T-helper 1 cell treated with Interleukin-12 subunit alpha and Interleukin-12 subunit beta and Interleukin-4 antibody, amounts not matched to agents 30 μg/mL and 1 μg/mL, for 36 hours (primary cell): ENCODE measurements around the gene MYT1.

ENCODE experiments used
- H3K27ac Mint-ChIP-seq: one replicate; pipeline ENCODE4 v1.8.0; 2021; ENCODE audit warnings: mild to moderate bottlenecking, mixed read lengths
- H3K27me3 Mint-ChIP-seq: one replicate; pipeline ENCODE4 v1.8.0; 2021; ENCODE audit warnings: low read depth, mixed read lengths
- H3K36me3 Mint-ChIP-seq: one replicate; pipeline ENCODE4 v1.8.0; 2021; ENCODE audit warnings: low read depth, mixed read lengths
- H3K4me1 Mint-ChIP-seq: one replicate; pipeline ENCODE4 v1.8.0; 2021; ENCODE audit warnings: low read depth, mixed read lengths
- H3K4me3 Mint-ChIP-seq: one replicate; pipeline ENCODE4 v1.8.0; 2021; ENCODE audit warnings: mild to moderate bottlenecking, moderate library complexity, mixed read lengths
- H3K9me3 Mint-ChIP-seq: one replicate; pipeline ENCODE4 v1.8.0; 2021; ENCODE audit warnings: mixed read lengths

The MYT1 gene

GRCh38 chr20:64247307-64247618 is 83.0 kb downstream of the MYT1 start:
- Mint-ChIP-seq H3K27me3 (peaks cover 36% of the 10 kb centered on the region), H3K4me3 (no peak overlapping the region), H3K36me3 (no peaks in the 10 kb centered on the region), H3K4me1 (no peaks in the 10 kb centered on the region), H3K27ac (no peak overlapping the region), H3K9me3 (no peaks in the 10 kb centered on the region)

- H3K9me3 Mint-ChIP-seq, result no peaks in the 10 kb centered on the region
- H3K27me3 Mint-ChIP-seq, result peaks cover 38% of the 10 kb centered on the region
- H3K27ac Mint-ChIP-seq, result no peak overlapping the region
- no peaks in the 10 kb centered on the region for H3K4me1 Mint-ChIP-seq
- H3K4me3 Mint-ChIP-seq, result no peak overlapping the region
- H3K36me3 Mint-ChIP-seq, result no peaks in the 10 kb centered on the region
Observed at GRCh38 chr20:64247970-64248841, 84.0 kb downstream of the MYT1 start.

- peaks cover 8% of the 10 kb centered on the region for H3K4me1 Mint-ChIP-seq
- H3K27ac Mint-ChIP-seq, result no peak overlapping the region
- H3K4me3 Mint-ChIP-seq, result no peak overlapping the region
- peaks cover 30% of the 10 kb centered on the region for H3K27me3 Mint-ChIP-seq
- no peaks in the 10 kb centered on the region for H3K9me3 Mint-ChIP-seq
- no peaks in the 10 kb centered on the region for H3K36me3 Mint-ChIP-seq
Observed at GRCh38 chr20:64250027-64250426, 85.8 kb downstream of the MYT1 start.

GRCh38 chr20:64253000-64253383 is 88.7 kb downstream of the MYT1 start:
- H3K4me3 Mint-ChIP-seq, result no peak overlapping the region
- H3K4me1 Mint-ChIP-seq, result peaks cover 27% of the 10 kb centered on the region
- peaks cover 23% of the 10 kb centered on the region for H3K27me3 Mint-ChIP-seq
- H3K9me3 Mint-ChIP-seq, result no peaks in the 10 kb centered on the region
- no peak overlapping the region for H3K27ac Mint-ChIP-seq
- peaks cover 4% of the 10 kb centered on the region for H3K36me3 Mint-ChIP-seq

- H3K27me3 Mint-ChIP-seq, result peaks cover 23% of the 10 kb centered on the region
- H3K36me3 Mint-ChIP-seq, result peaks cover 4% of the 10 kb centered on the region
- H3K4me3 Mint-ChIP-seq, result no peak overlapping the region
- peaks cover 31% of the 10 kb centered on the region for H3K4me1 Mint-ChIP-seq
- no peak overlapping the region for H3K27ac Mint-ChIP-seq
- no peaks in the 10 kb centered on the region for H3K9me3 Mint-ChIP-seq
Observed at GRCh38 chr20:64253443-64253842, 89.2 kb downstream of the MYT1 start.

- Mint-ChIP-seq H3K4me1 (peaks cover 38% of the 10 kb centered on the region), H3K27me3 (peaks cover 23% of the 10 kb centered on the region), H3K9me3 (no peaks in the 10 kb centered on the region), H3K27ac (peak overlapping the region; percentile 79), H3K4me3 (peak overlapping the region; percentile 80), H3K36me3 (peaks cover 8% of the 10 kb centered on the region)
Observed at GRCh38 chr20:64254156-64254555, 89.9 kb downstream of the MYT1 start.

GRCh38 chr20:64254571-64255360 is 90.5 kb downstream of the MYT1 start:
- Mint-ChIP-seq H3K27ac (peak overlapping the region; percentile 79), H3K4me1 (peaks cover 38% of the 10 kb centered on the region), H3K9me3 (no peaks in the 10 kb centered on the region)

GRCh38 chr20:64255361-64256281 is 91.4 kb downstream of the MYT1 start, which contains the start of gene PCMTD2:
TSS of gene PCMTD2 (plus strand) at chr20:64255748. CDS start at chr20:64259966, 4,218 bp downstream.
- H3K9me3 Mint-ChIP-seq, result no peaks in the 10 kb centered on the region
- peaks cover 44% of the 10 kb centered on the region for H3K4me1 Mint-ChIP-seq
- H3K27me3 Mint-ChIP-seq, result peaks cover 14% of the 10 kb centered on the region
- peak within 1 kb of the TSS; percentile 90 for H3K4me3 Mint-ChIP-seq
- H3K27ac Mint-ChIP-seq, result peak within 1 kb of the TSS; percentile 92
- H3K36me3 Mint-ChIP-seq, result peaks cover 8% of the 10 kb centered on the region

More at GRCh38 chr20:64254571-64255360, 90.5 kb downstream of the MYT1 start:
- Mint-ChIP-seq H3K36me3 (peaks cover 8% of the 10 kb centered on the region), H3K4me3 (peak overlapping the region; percentile 80), H3K27me3 (peaks cover 22% of the 10 kb centered on the region)

- Mint-ChIP-seq H3K27me3 (peaks cover 6% of the 10 kb centered on the region), H3K36me3 (peaks cover 11% of the 10 kb centered on the region), H3K4me1 (peaks cover 50% of the 10 kb centered on the region)
Observed at GRCh38 chr20:64256282-64256935, 92.2 kb downstream of the MYT1 start.

GRCh38 chr20:64257107-64257757 is 93.0 kb downstream of the MYT1 start:
- H3K27me3 Mint-ChIP-seq, result peaks cover 4% of the 10 kb centered on the region
- no peaks in the 10 kb centered on the region for H3K9me3 Mint-ChIP-seq
- H3K36me3 Mint-ChIP-seq, result peaks cover 11% of the 10 kb centered on the region
- H3K4me1 Mint-ChIP-seq, result peaks cover 53% of the 10 kb centered on the region
- peak overlapping the region; percentile 90 for H3K4me3 Mint-ChIP-seq
- peak overlapping the region; percentile 92 for H3K27ac Mint-ChIP-seq

More at GRCh38 chr20:64256282-64256935, 92.2 kb downstream of the MYT1 start:
- H3K27ac Mint-ChIP-seq, result peak overlapping the region; percentile 92
- H3K9me3 Mint-ChIP-seq, result no peaks in the 10 kb centered on the region
- H3K4me3 Mint-ChIP-seq, result peak overlapping the region; percentile 90

- H3K4me1 Mint-ChIP-seq, result peaks cover 53% of the 10 kb centered on the region
- peaks cover 15% of the 10 kb centered on the region for H3K36me3 Mint-ChIP-seq
- H3K27ac Mint-ChIP-seq, result no peak overlapping the region
- H3K27me3 Mint-ChIP-seq, result no peaks in the 10 kb centered on the region
- H3K4me3 Mint-ChIP-seq, result no peak overlapping the region
- H3K9me3 Mint-ChIP-seq, result no peaks in the 10 kb centered on the region
Observed at GRCh38 chr20:64258071-64258823, 94.0 kb downstream of the MYT1 start.

GRCh38 chr20:64260239-64260638 is 96.0 kb downstream of the MYT1 start:
- Mint-ChIP-seq H3K27ac (no peak overlapping the region), H3K9me3 (no peaks in the 10 kb centered on the region), H3K4me3 (no peak overlapping the region), H3K4me1 (peaks cover 45% of the 10 kb centered on the region), H3K27me3 (no peaks in the 10 kb centered on the region), H3K36me3 (peaks cover 15% of the 10 kb centered on the region)

- H3K27ac Mint-ChIP-seq, result peak overlapping the region; percentile 42
- peak overlapping the region; percentile 31 for H3K4me3 Mint-ChIP-seq
- H3K36me3 Mint-ChIP-seq, result peaks cover 12% of the 10 kb centered on the region
Observed at GRCh38 chr20:64261138-64261537, 96.9 kb downstream of the MYT1 start.

More at GRCh38 chr20:64261138-64261537, 96.9 kb downstream of the MYT1 start:
- peaks cover 42% of the 10 kb centered on the region for H3K4me1 Mint-ChIP-seq
- no peaks in the 10 kb centered on the region for H3K9me3 Mint-ChIP-seq
- no peaks in the 10 kb centered on the region for H3K27me3 Mint-ChIP-seq
